HEK293 (cell line): ENCODE measurements around the gene KRI1.

ENCODE experiments used
- CTCF ChIA-PET: fragments of 350-600 bp; formaldehyde crosslinking; extraction: SDS; loops from one replicate; lab custom pipeline; 2021; ENCODE audit warnings: antibody characterized with exemption; lab: Yijun Ruan, JAX
- POLR2A ChIA-PET: fragments of 300-600 bp; formaldehyde crosslinking; extraction: SDS; loops from one replicate; lab custom pipeline; 2020; ENCODE audit warnings: antibody characterized with exemption, inconsistent platforms; lab: Yijun Ruan, JAX
- H3K27ac ChIP-seq: fragments of 200-500 bp; sonication (Bioruptor generic); 2 replicates; pipeline ENCODE4 v1.5.1; 2014; ENCODE audit warnings: low read depth, low read length, control low read depth, inconsistent platforms; ENCODE audit errors: extremely low read depth
- H3K36me3 ChIP-seq, 2 experiments: fragments of 200-500 bp in 1 of 2; sonication (Bioruptor generic) in 1 of 2; 1 replicate in 1 of 2; 2 replicates in 1 of 2; pipeline ENCODE4 v1.5.1; 2014 to 2017; ENCODE audit warnings: inconsistent platforms in 2 of 2, low read length in 2 of 2; ENCODE audit not compliant: control insufficient read depth in 2 of 2, insufficient read depth in 1 of 2
- H3K4me1 ChIP-seq: fragments of 200-500 bp; sonication (Bioruptor generic); 2 replicates; pipeline ENCODE4 v1.5.1; 2014; ENCODE audit warnings: mild to moderate bottlenecking, low read length, inconsistent platforms; ENCODE audit not compliant: control insufficient read depth, insufficient read depth
- H3K4me3 ChIP-seq: 2 replicates; pipeline ENCODE4 v1.5.1; 2011; ENCODE audit warnings: low read depth, mild to moderate bottlenecking, control low read depth, low read length, moderate library complexity
- H3K9me3 ChIP-seq: fragments of 200-500 bp; sonication (Bioruptor generic); 2 replicates; pipeline ENCODE4 v1.5.1; 2014; ENCODE audit warnings: low read depth, low read length, inconsistent platforms; ENCODE audit not compliant: control insufficient read depth, insufficient read depth
- GLIS2 ChIP-seq: fragments of 450-650 bp; formaldehyde crosslinking; IDR thresholded peaks from 2 replicates; pipeline ENCODE4 v1.5.1; 2016; ENCODE audit warnings: missing biosample characterization, missing genetic modification characterization
- KLF1 ChIP-seq: fragments of 450-650 bp; formaldehyde crosslinking; IDR thresholded peaks from 2 replicates; pipeline ENCODE4 v1.5.1; 2016; ENCODE audit warnings: missing biosample characterization, missing genetic modification characterization
- MYNN ChIP-seq: fragments of 450-650 bp; formaldehyde crosslinking; IDR thresholded peaks from 2 replicates; pipeline ENCODE4 v1.5.1; 2016; ENCODE audit warnings: missing biosample characterization, missing genetic modification characterization, borderline replicate concordance
- PATZ1 ChIP-seq: fragments of 450-650 bp; formaldehyde crosslinking; IDR thresholded peaks from 2 replicates; pipeline ENCODE4 v1.5.1; 2016; ENCODE audit warnings: missing biosample characterization, missing genetic modification characterization
- SP2 ChIP-seq: fragments of 450-650 bp; formaldehyde crosslinking; IDR thresholded peaks from 2 replicates; pipeline ENCODE4 v1.5.1; 2016; ENCODE audit warnings: missing biosample characterization, missing genetic modification characterization
- ZBTB20 ChIP-seq: fragments of 450-650 bp; formaldehyde crosslinking; IDR thresholded peaks from 2 replicates; pipeline ENCODE4 v1.5.1; 2016; ENCODE audit warnings: missing biosample characterization, missing genetic modification characterization
- ZBTB21 ChIP-seq: fragments of 450-650 bp; formaldehyde crosslinking; IDR thresholded peaks from 2 replicates; pipeline ENCODE4 v1.5.1; 2017; ENCODE audit warnings: missing biosample characterization, missing genetic modification characterization
- ZBTB6 ChIP-seq: fragments of 450-650 bp; formaldehyde crosslinking; IDR thresholded peaks from 2 replicates; pipeline ENCODE4 v1.5.1; 2017; ENCODE audit warnings: missing biosample characterization, missing genetic modification characterization
- ZFP41 ChIP-seq: fragments of 450-650 bp; formaldehyde crosslinking; IDR thresholded peaks from 2 replicates; pipeline ENCODE4 v1.5.1; 2016; ENCODE audit warnings: missing biosample characterization, missing genetic modification characterization, borderline replicate concordance
- ZNF16 ChIP-seq: fragments of 450-650 bp; formaldehyde crosslinking; IDR thresholded peaks from 2 replicates; pipeline ENCODE4 v1.5.1; 2016; ENCODE audit warnings: low read depth, missing biosample characterization, missing genetic modification characterization
- ZNF211 ChIP-seq: fragments of 450-650 bp; formaldehyde crosslinking; IDR thresholded peaks from 2 replicates; pipeline ENCODE4 v1.5.1; 2016; ENCODE audit warnings: low read depth, missing biosample characterization, missing genetic modification characterization
- ZNF24 ChIP-seq: fragments of 450-650 bp; formaldehyde crosslinking; IDR thresholded peaks from 2 replicates; pipeline ENCODE4 v1.5.1; 2016; ENCODE audit warnings: missing biosample characterization, missing genetic modification characterization
- ZNF280D ChIP-seq: fragments of 450-650 bp; formaldehyde crosslinking; IDR thresholded peaks from 2 replicates; pipeline ENCODE4 v1.5.1; 2016; ENCODE audit warnings: missing biosample characterization, missing genetic modification characterization
- ZNF366 ChIP-seq: fragments of 450-650 bp; formaldehyde crosslinking; conservative IDR thresholded peaks from 2 replicates; pipeline ENCODE4 v1.5.1; 2016; ENCODE audit warnings: missing biosample characterization, missing genetic modification characterization
- ZNF394 ChIP-seq: fragments of 450-650 bp; formaldehyde crosslinking; IDR thresholded peaks from 2 replicates; pipeline ENCODE4 v1.5.1; 2016; ENCODE audit warnings: missing biosample characterization, missing genetic modification characterization, mild to moderate bottlenecking, moderate library complexity, borderline replicate concordance
- ZNF501 ChIP-seq: fragments of 450-650 bp; formaldehyde crosslinking; IDR thresholded peaks from 2 replicates; pipeline ENCODE4 v1.5.1; 2016; ENCODE audit warnings: missing biosample characterization, missing genetic modification characterization
- ZNF549 ChIP-seq: fragments of 450-650 bp; IDR thresholded peaks from 2 replicates; pipeline ENCODE4 v1.5.1; 2018; ENCODE audit warnings: missing biosample characterization, missing genetic modification characterization, mild to moderate bottlenecking, inconsistent platforms, moderate library complexity
- ZNF571 ChIP-seq: fragments of 450-650 bp; formaldehyde crosslinking; IDR thresholded peaks from 2 replicates; pipeline ENCODE4 v1.5.0; 2017; ENCODE audit warnings: missing biosample characterization, missing genetic modification characterization
- ZNF580 ChIP-seq: fragments of 450-650 bp; formaldehyde crosslinking; IDR thresholded peaks from 2 replicates; pipeline ENCODE4 v1.5.1; 2016; ENCODE audit warnings: missing biosample characterization, missing genetic modification characterization
- ZNF600 ChIP-seq: fragments of 450-650 bp; formaldehyde crosslinking; IDR thresholded peaks from 2 replicates; pipeline ENCODE4 v1.5.1; 2016; ENCODE audit warnings: missing biosample characterization, missing genetic modification characterization
- ZNF621 ChIP-seq: fragments of 450-650 bp; formaldehyde crosslinking; IDR thresholded peaks from 2 replicates; pipeline ENCODE4 v1.5.1; 2017; ENCODE audit warnings: missing biosample characterization, missing genetic modification characterization
- ZNF664 ChIP-seq: fragments of 450-650 bp; formaldehyde crosslinking; IDR thresholded peaks from 2 replicates; pipeline ENCODE4 v1.5.1; 2016; ENCODE audit warnings: missing biosample characterization, missing genetic modification characterization
- ZSCAN23 ChIP-seq: fragments of 450-650 bp; formaldehyde crosslinking; IDR thresholded peaks from 2 replicates; pipeline ENCODE4 v1.5.1; 2016; ENCODE audit warnings: missing biosample characterization, missing genetic modification characterization
- ZSCAN30 ChIP-seq: fragments of 450-650 bp; IDR thresholded peaks from 2 replicates; pipeline ENCODE4 v1.5.1; 2018; ENCODE audit warnings: missing biosample characterization, mild to moderate bottlenecking, missing genetic modification characterization, moderate library complexity
- ZXDB ChIP-seq: fragments of 450-650 bp; formaldehyde crosslinking; IDR thresholded peaks from 2 replicates; pipeline ENCODE4 v1.5.1; 2016; ENCODE audit warnings: missing biosample characterization, missing genetic modification characterization

KRI1 gene

GRCh38 chr19:10553087-10553667, 12.6 kb downstream of the KRI1 start (continued):
- no peak for TF ChIP-seq ZSCAN30 (tag by site-specific recombination)
- peak; percentile 94 for TF ChIP-seq ZNF580 (tag by site-specific recombination)
- peak; percentile 43; the same call in 1 of the 2 replicates for TF ChIP-seq ZNF24 (tag by site-specific recombination)
- TF ChIP-seq ZNF394 (tag by site-specific recombination): no peak
- peak; percentile 45; the same call in 1 of the 2 replicates for TF ChIP-seq GLIS2 (tag by site-specific recombination)
- TF ChIP-seq PATZ1 (tag by site-specific recombination): peak; percentile 58
- TF ChIP-seq KLF1 (tag by site-specific recombination): peak; percentile 81; the same call in 1 of the 2 replicates
- no peak for TF ChIP-seq MYNN (tag by site-specific recombination)
- no peak for TF ChIP-seq ZBTB21

GRCh38 chr19:10552510-10553053, 13.2 kb downstream of the KRI1 start:
- H3K9me3 ChIP-seq: no peaks in the 10 kb centered on the region
- H3K4me3 ChIP-seq: no peak overlapping the region
- ChIA-PET POLR2A (interaction anchor here (0.6 to 2.2 kb wide), 12 partner anchors 9 to 283 kb away, joined by 3 to 14 read pairs (median 3); partner anchors contain the start of genes ATG4D, CDC37, CDKN2D and ICAM1), CTCF (interaction anchor here (0.6 to 4.0 kb wide), 13 partner anchors 10 to 148 kb away, joined by 3 to 16 read pairs (median 3); no protein-coding TSS in a partner anchor)
- H3K4me1 ChIP-seq: no peaks in the 10 kb centered on the region
- no peak overlapping the region for H3K27ac ChIP-seq
- peaks cover 24 to 87% of the 10 kb centered on the region in 2 experiments; a peak in 2 of 3 replicates for H3K36me3 ChIP-seq
- TF ChIP-seq ZNF280D (tag by site-specific recombination): no peak
- no peak for TF ChIP-seq ZNF549 (tag by site-specific recombination)
- TF ChIP-seq ZBTB20 (tag by site-specific recombination): no peak
- TF ChIP-seq SP2 (tag by site-specific recombination): peak; percentile 50
- TF ChIP-seq ZNF501 (tag by site-specific recombination): no peak
- no peak for TF ChIP-seq ZNF571 (tag by site-specific recombination)
- TF ChIP-seq ZFP41: no peak
- TF ChIP-seq ZBTB6 (tag by site-specific recombination): no peak
- no peak for TF ChIP-seq ZXDB
- no peak for TF ChIP-seq ZNF211 (tag by site-specific recombination)
- no peak for TF ChIP-seq ZNF16
- TF ChIP-seq ZNF366 (tag by site-specific recombination): no peak
- TF ChIP-seq ZNF664 (tag by site-specific recombination): peak; percentile 30; the same call in 1 of the 2 replicates
- TF ChIP-seq ZSCAN23: no peak
- TF ChIP-seq ZNF621 (tag by site-specific recombination): 0 out of 2 replicates have a peak, but pooled peaks have one; percentile 66
- TF ChIP-seq ZNF600 (tag by site-specific recombination): 0 out of 2 replicates have a peak, but pooled peaks have one; percentile 52
